Bronchial epithelial cell (primary cell): ENCODE data around the gene TGFBR3. TPM values are rescaled to one million over a fixed set of nuclear protein-coding genes. Genes with fewer than 3 reads are reported as not detected.

Experiments
- DNase-seq: peaks from one replicate; pipeline ENCODE4 v3.0.0-alpha.2; 2010; ENCODE audit warnings: low read depth
- FAIRE-seq: peaks from 2 replicates; lab custom pipeline; 2011; peaks lifted over from hg19 to GRCh38; lab: Jason Lieb, UNC
- H3K27me3 ChIP-seq: 2 replicates; pipeline ENCODE4 v1.5.1; 2011; ENCODE audit warnings: low read length; ENCODE audit not compliant: control insufficient read depth, insufficient read depth
- H3K36me3 ChIP-seq: 2 replicates; pipeline ENCODE4 v1.5.1; 2011; ENCODE audit warnings: low read length; ENCODE audit not compliant: control insufficient read depth, insufficient read depth
- H3K4me3 ChIP-seq: 2 replicates; pipeline ENCODE4 v1.5.1; 2011; ENCODE audit warnings: mild to moderate bottlenecking, low read depth, low read length, control low read depth
- total RNA-seq: library from RNA; depleted of rRNA; stranded (reverse); fragments of >200 nt; gene quantifications from 2 replicates; pipeline ENCODE4 v1.2.1, GENCODE V29; 2014
- TF ChIP-seq, protein P1 (sequence below): IDR thresholded peaks from 2 replicates; pipeline ENCODE4 v1.5.1; 2011; ENCODE audit warnings: mild to moderate bottlenecking, moderate library complexity, low read length, control low read depth, inconsistent platforms; ENCODE audit not compliant: insufficient read depth, severe bottlenecking

The TGFBR3 gene
- total RNA-seq, 1 donor from 2014 or later: 1.8 TPM

DNA sequence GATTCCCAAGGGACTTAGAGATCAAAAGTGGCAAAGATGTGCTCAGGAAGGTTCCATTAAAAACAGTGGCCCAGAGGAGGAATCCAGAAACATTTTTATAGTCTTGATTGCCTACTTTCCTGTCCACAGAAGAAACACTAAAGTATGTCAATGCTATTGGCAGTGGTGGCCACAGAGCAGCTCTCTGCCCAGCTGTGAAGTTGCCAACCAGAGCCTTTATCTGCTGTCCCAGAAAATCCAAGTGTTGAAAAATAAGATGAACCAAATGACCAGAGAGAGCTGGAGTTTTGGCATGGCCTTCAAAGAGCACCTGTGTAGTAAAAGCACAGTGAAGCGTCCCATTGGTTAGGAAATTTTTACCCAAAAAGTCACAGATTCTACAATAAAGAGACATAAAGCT, 181.2 kb downstream of the TGFBR3 start:
- no peaks in the 10 kb centered on the region for H3K27me3 ChIP-seq
- no peaks in the 10 kb centered on the region for H3K36me3 ChIP-seq
- TF ChIP-seq, protein P1, sequence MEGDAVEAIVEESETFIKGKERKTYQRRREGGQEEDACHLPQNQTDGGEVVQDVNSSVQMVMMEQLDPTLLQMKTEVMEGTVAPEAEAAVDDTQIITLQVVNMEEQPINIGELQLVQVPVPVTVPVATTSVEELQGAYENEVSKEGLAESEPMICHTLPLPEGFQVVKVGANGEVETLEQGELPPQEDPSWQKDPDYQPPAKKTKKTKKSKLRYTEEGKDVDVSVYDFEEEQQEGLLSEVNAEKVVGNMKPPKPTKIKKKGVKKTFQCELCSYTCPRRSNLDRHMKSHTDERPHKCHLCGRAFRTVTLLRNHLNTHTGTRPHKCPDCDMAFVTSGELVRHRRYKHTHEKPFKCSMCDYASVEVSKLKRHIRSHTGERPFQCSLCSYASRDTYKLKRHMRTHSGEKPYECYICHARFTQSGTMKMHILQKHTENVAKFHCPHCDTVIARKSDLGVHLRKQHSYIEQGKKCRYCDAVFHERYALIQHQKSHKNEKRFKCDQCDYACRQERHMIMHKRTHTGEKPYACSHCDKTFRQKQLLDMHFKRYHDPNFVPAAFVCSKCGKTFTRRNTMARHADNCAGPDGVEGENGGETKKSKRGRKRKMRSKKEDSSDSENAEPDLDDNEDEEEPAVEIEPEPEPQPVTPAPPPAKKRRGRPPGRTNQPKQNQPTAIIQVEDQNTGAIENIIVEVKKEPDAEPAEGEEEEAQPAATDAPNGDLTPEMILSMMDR: no peak
- DNase-seq (no peak), FAIRE-seq (no peak)
- no peak overlapping the region for H3K4me3 ChIP-seq

DNA sequence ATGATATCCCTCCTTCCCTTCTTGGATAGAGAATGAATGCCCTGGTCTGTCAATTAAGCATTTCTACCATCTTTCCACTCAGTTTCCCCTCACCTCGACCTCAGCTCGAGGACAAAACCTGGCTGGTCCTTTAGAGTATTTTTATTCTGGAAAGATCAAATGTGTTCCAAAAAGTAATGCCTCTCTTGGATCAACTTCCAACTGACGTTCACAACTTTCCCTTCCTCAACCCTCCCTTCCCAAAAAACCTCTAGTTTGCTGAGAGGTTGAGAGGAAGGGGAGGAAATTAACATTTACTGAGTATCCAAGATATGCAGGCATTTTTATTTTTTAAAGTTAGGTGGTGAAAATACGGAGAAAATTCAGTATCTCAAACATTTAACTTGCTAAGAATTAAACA, 182.9 kb downstream of the TGFBR3 start:
- no peak for DNase-seq
- Histone ChIP-seq H3K36me3 (no peaks in the 10 kb centered on the region), H3K4me3 (no peak overlapping the region), H3K27me3 (no peaks in the 10 kb centered on the region)
- TF ChIP-seq, protein P1: no peak
- no peak for FAIRE-seq

DNA sequence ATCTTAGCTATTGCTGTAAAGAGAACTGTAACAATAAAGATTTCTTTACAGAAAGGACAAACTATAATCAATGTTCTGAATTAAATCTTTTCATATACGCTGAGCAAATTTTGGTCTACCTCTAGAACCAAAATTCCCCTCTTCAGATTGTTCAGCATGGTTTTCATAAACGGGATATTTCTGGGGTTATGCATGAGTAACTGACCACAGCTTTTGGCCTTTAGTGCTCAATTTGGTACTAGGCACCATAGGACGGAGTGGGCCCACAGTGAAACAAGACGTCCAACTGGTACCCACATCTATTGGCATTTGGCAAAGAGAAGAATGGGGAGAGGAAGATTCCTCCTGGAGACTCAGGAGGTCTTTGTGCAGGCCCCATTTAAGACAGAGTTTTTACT, 184.5 kb downstream of the TGFBR3 start:
- Histone ChIP-seq H3K27me3 (no peaks in the 10 kb centered on the region), H3K4me3 (no peak overlapping the region), H3K36me3 (no peaks in the 10 kb centered on the region)
- DNase-seq: no peak
- FAIRE-seq: no peak
- TF ChIP-seq, protein P1: no peak

- H3K4me3 ChIP-seq: no peak overlapping the region
- no peaks in the 10 kb centered on the region for H3K27me3 ChIP-seq
- H3K36me3 ChIP-seq: no peaks in the 10 kb centered on the region
- TF ChIP-seq, protein P1: no peak
- FAIRE-seq: no peak
- DNase-seq: no peak
These were observed 185.0 kb downstream of the TGFBR3 start for GRCh38 chr1:91700771-91701471.

DNA sequence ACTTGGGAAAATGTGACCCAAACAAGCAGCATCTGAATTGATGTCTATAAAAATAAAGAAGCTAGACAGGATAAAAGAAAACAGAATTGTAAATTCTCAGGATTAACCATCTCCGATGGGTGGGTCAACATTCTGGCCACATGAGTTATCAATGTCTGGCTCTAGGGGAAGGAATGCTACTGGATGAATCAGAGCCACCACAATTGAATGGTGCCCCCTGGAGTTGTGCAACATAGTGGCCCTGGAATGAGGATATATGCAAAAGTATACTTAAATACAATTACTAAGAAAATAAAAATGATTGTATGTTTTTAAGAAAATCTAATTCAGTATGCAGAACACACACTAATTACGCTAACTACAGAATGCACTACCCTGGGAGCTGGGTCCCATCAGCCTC, 185.6 kb downstream of the TGFBR3 start:
- Histone ChIP-seq H3K4me3 (no peak overlapping the region), H3K27me3 (no peaks in the 10 kb centered on the region), H3K36me3 (no peaks in the 10 kb centered on the region)
- TF ChIP-seq, protein P1: no peak
- DNase-seq: peak; percentile 15
- FAIRE-seq: no peak
